ENCODE measurements around the gene MDN1. TPM values are rescaled to one million over a fixed set of nuclear protein-coding genes. Genes with fewer than 3 reads are reported as not detected.

Gene MDN1
- total RNA-seq, 2 experiments from 2014 or later, result 48.6 to 62.3 TPM

- ChIA-PET CTCF (ENCODE audit: unreplicated experiment) (no interaction called here), POLR2A (interaction anchor here (0.5 to 1.1 kb wide), 3 partner anchors 13 to 123 kb away, joined by 3 to 5 read pairs (median 3); partner anchors contain the start of gene LYRM2)
- no peak for DNase-seq (ENCODE audit: low spot score)
- Histone ChIP-seq H2AFZ (ENCODE audit: low read length) (no peak overlapping the region), H3K9me2 (ENCODE audit: insufficient read depth, low read length) (no peaks in the 10 kb centered on the region), H3K9me3 (ENCODE audit: low read length) (no peaks in the 10 kb centered on the region), H3K79me2 (ENCODE audit: insufficient read depth, low read depth, low read length) (no peaks in the 10 kb centered on the region), H4K20me1 (ENCODE audit: insufficient read depth, low read length) (no peaks in the 10 kb centered on the region), H3K4me1 (ENCODE audit: insufficient read depth, low read length, poor library complexity, severe bottlenecking) (no peaks in the 10 kb centered on the region), H3K4me3 (ENCODE audit: low read depth, low read length, poor library complexity, severe bottlenecking) (no peak overlapping the region), H3K4me2 (ENCODE audit: low read length) (no peak overlapping the region), H3K36me3 (ENCODE audit: insufficient read depth, low read length) (peaks cover 97% of the 10 kb centered on the region), H3K27ac (ENCODE audit: low read depth, low read length, poor library complexity, severe bottlenecking) (no peak overlapping the region)
- intact Hi-C loops (cut with micrococcal nuclease; ENCODE audit: unreplicated experiment), result no loop called here
- no peak for TF ChIP-seq CTCF (conservative IDR thresholded peaks at IDR 0.05; ENCODE audit: low read length)
- TF ChIP-seq EZH2phosphoT487 (IDR thresholded peaks at IDR 0.05; ENCODE audit: borderline replicate concordance, low read depth, low read length), result no peak
- no TSS peak for BruUV-seq (replicated peaks)
Measured at GRCh38 chr6:89650579-89650978, 169.0 kb downstream of the MDN1 start.

- ChIA-PET CTCF (ENCODE audit: unreplicated experiment) (no interaction called here), POLR2A (interaction anchor here (0.6 to 1.4 kb wide), 3 partner anchors 11 to 13 kb away, joined by 3 to 4 read pairs (median 4); partner anchors contain the start of gene LYRM2)
- Histone ChIP-seq H3K4me2 (ENCODE audit: low read length) (no peak overlapping the region), H4K20me1 (ENCODE audit: insufficient read depth, low read length) (no peaks in the 10 kb centered on the region), H3K9me3 (ENCODE audit: low read length) (no peaks in the 10 kb centered on the region), H3K4me3 (ENCODE audit: low read depth, low read length, poor library complexity, severe bottlenecking) (no peak overlapping the region), H3K36me3 (ENCODE audit: insufficient read depth, low read length) (peaks cover 97% of the 10 kb centered on the region), H3K4me1 (ENCODE audit: insufficient read depth, low read length, poor library complexity, severe bottlenecking) (no peaks in the 10 kb centered on the region), H2AFZ (ENCODE audit: low read length) (no peak overlapping the region), H3K79me2 (ENCODE audit: insufficient read depth, low read depth, low read length) (no peaks in the 10 kb centered on the region), H3K27ac (ENCODE audit: low read depth, low read length, poor library complexity, severe bottlenecking) (no peak overlapping the region), H3K9me2 (ENCODE audit: insufficient read depth, low read length) (no peaks in the 10 kb centered on the region)
- no TSS peak for BruUV-seq (replicated peaks)
- no peak for TF ChIP-seq EZH2phosphoT487 (IDR thresholded peaks at IDR 0.05; ENCODE audit: borderline replicate concordance, low read depth, low read length)
- TF ChIP-seq CTCF (conservative IDR thresholded peaks at IDR 0.05; ENCODE audit: low read length), result no peak
- DNase-seq (ENCODE audit: low spot score), result no peak
- intact Hi-C loops (cut with micrococcal nuclease; ENCODE audit: unreplicated experiment), result no loop called here
Measured at GRCh38 chr6:89649682-89650081, 169.9 kb downstream of the MDN1 start.

- CTCF ChIA-PET (ENCODE audit: unreplicated experiment), result no interaction called here
Measured at GRCh38 chr6:89644864-89645263, 174.7 kb downstream of the MDN1 start.

More at GRCh38 chr6:89644864-89645263, 174.7 kb downstream of the MDN1 start:
- Histone ChIP-seq H3K4me2 (ENCODE audit: low read length) (no peak overlapping the region), H3K9me3 (ENCODE audit: low read length) (no peaks in the 10 kb centered on the region), H3K9me2 (ENCODE audit: insufficient read depth, low read length) (no peaks in the 10 kb centered on the region), H3K4me1 (ENCODE audit: insufficient read depth, low read length, poor library complexity, severe bottlenecking) (no peaks in the 10 kb centered on the region), H2AFZ (ENCODE audit: low read length) (no peak overlapping the region), H3K79me2 (ENCODE audit: insufficient read depth, low read depth, low read length) (no peaks in the 10 kb centered on the region; the same call in 1 of the 2 replicates), H4K20me1 (ENCODE audit: insufficient read depth, low read length) (no peaks in the 10 kb centered on the region), H3K36me3 (ENCODE audit: insufficient read depth, low read length) (peaks cover 90% of the 10 kb centered on the region), H3K27ac (ENCODE audit: low read depth, low read length, poor library complexity, severe bottlenecking) (no peak overlapping the region), H3K4me3 (ENCODE audit: low read depth, low read length, poor library complexity, severe bottlenecking) (no peak overlapping the region)
- no peak for DNase-seq (ENCODE audit: low spot score)
- POLR2A ChIA-PET, result no interaction called here
- TF ChIP-seq CTCF (conservative IDR thresholded peaks at IDR 0.05; ENCODE audit: low read length), result no peak
- TF ChIP-seq EZH2phosphoT487 (IDR thresholded peaks at IDR 0.05; ENCODE audit: borderline replicate concordance, low read depth, low read length), result no peak
- BruUV-seq (replicated peaks), result no TSS peak
- intact Hi-C loops (cut with micrococcal nuclease; ENCODE audit: unreplicated experiment), result no loop called here

Data from OCI-LY7 (cell line).